ENCODE results near the gene TNS1.
"Not testable (repeated sequence)": the region's sequence is repeated elsewhere in the genome, so short reads cannot be mapped to it uniquely, and the experiment has no call there.

- TF ChIP-seq CTCF (IDR thresholded peaks at IDR 0.05; ENCODE audit: low read length); EZH2 (optimal IDR thresholded peaks at IDR 0.05; ENCODE audit: low read depth, low read length); EZH2phosphoT487 (IDR thresholded peaks at IDR 0.05; ENCODE audit: low read length): not testable (repeated sequence)
These were observed 41.8 kb upstream of the TNS1 start for GRCh38 chr2:218044599-218044998.

Data from MM.1S (cell line).